B cell (primary cell): ENCODE data around the gene SYN1.

Source experiments
- CTCF ChIP-seq: fragments of 200-600 bp; IDR thresholded peaks from one replicate; pipeline ENCODE4 v1.8.0; 2022; ENCODE audit warnings: antibody characterized with exemption, mild to moderate bottlenecking
- EZH2 ChIP-seq: IDR thresholded peaks from 2 replicates; pipeline ENCODE4 v1.6.1; 2012; ENCODE audit warnings: borderline replicate concordance, low read depth, mild to moderate bottlenecking, moderate library complexity, low read length; ENCODE audit not compliant: insufficient read depth, poor library complexity, severe bottlenecking

- TF ChIP-seq CTCF (no peak), EZH2 (no peak)
Measured at GRCh38 chrX:47611926-47612325, 7.7 kb downstream of the SYN1 start.
